ENCODE data around the gene TYMS. TPM values are rescaled to one million over a fixed set of nuclear protein-coding genes. Genes with fewer than 3 reads are reported as not detected.

Gene TYMS
- total and polyA plus RNA-seq, 10 of the 15 experiments (the other 5 are each of a cell fraction or from before 2014, with no cell fraction given) = 34.8 to 524 (median 219) TPM

DNA sequence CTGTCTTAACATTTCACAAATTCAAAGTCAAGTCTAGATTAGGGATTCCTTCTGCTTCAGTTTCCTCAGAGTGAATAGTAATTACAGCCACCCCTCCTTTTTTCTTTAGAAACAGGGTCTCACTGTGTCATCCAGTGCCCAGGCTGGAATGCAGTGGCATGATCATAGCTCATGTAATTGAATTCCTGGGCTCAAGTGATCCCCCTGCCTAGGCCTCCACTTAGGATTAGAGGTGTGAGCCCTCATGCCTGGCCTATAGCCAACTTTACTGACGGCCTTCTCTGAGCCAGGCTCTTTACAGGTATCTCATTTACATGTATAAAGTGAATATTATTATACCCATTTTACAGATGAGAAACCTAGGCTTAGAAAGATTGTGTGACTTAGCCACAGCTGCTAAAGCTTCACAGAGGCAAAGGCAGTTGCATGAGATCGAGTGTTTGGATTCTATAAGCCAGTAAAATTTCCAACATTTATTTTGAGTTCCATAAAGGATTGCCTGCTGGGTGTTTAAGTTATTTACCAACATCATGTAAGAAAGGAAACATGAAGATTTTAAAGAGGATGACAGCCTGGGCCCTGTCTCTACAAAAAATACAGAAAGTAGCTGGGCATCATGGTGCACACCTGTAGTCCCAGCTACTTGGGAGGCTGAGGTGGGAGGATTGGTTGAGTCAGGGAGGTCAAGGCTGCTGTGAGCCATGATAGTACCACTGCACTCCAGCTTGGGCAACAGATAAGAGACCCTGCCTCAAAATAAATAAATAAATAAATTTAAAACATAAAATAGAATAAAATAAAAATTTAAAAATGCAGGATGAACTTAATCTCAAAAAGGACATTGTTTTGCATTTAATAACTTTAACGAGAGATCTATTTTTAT is 53.2 kb downstream of the TYMS start:
- no peak for FAIRE-seq
- peaks cover 17% of the 10 kb centered on the region for H3K79me2 ChIP-seq (ENCODE audit: control insufficient read depth, insufficient read depth, low read length)
- TF ChIP-seq REST (IDR thresholded peaks at IDR 0.05; ENCODE audit: low read depth, low read length) (no peak), TCF3 (IDR thresholded peaks at IDR 0.05; ENCODE audit: borderline replicate concordance, insufficient read depth, low read depth, low read length) (no peak), NR2C1 (IDR thresholded peaks at IDR 0.05) (no peak), CHD4 (IDR thresholded peaks at IDR 0.05) (no peak), ZNF592 (IDR thresholded peaks at IDR 0.05) (no peak), SMAD1 (IDR thresholded peaks at IDR 0.05; ENCODE audit: low read depth, partially characterized antibody) (no peak), ETV6 (conservative IDR thresholded peaks at IDR 0.05 in 1 of 2, IDR thresholded peaks at IDR 0.05 in 1 of 2; ENCODE audit: borderline replicate concordance in 1 of 2, low read depth in 1 of 2) (no peak)
- TF ChIP-seq, protein P1, sequence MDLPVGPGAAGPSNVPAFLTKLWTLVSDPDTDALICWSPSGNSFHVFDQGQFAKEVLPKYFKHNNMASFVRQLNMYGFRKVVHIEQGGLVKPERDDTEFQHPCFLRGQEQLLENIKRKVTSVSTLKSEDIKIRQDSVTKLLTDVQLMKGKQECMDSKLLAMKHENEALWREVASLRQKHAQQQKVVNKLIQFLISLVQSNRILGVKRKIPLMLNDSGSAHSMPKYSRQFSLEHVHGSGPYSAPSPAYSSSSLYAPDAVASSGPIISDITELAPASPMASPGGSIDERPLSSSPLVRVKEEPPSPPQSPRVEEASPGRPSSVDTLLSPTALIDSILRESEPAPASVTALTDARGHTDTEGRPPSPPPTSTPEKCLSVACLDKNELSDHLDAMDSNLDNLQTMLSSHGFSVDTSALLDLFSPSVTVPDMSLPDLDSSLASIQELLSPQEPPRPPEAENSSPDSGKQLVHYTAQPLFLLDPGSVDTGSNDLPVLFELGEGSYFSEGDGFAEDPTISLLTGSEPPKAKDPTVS (IDR thresholded peaks at IDR 0.05; ENCODE audit: low read depth, low read length) = no peak

More for the DNA sequence above, 53.2 kb downstream of the TYMS start:
- POLR2A ChIA-PET = no interaction called here
- peak overlapping the region; percentile 62 for H2AFZ ChIP-seq (ENCODE audit: control insufficient read depth, low read depth, low read length)
- CTCF ChIA-PET = interaction anchor here (0.8 to 2.3 kb wide), 4 partner anchors 105 to 129 kb away, joined by 3 to 14 read pairs (median 4); no protein-coding TSS in a partner anchor
- peak overlapping the region; percentile 85; the same call in 1 of the 2 replicates for H3K9ac ChIP-seq (ENCODE audit: control insufficient read depth, insufficient read depth, low read length)
- H3K27ac ChIP-seq (ENCODE audit: control insufficient read depth, insufficient read depth) = no peak overlapping the region
- no peaks in the 10 kb centered on the region for H3K9me3 ChIP-seq (replicated peaks; ENCODE audit: control insufficient read depth, insufficient read depth, low read length)
- no peaks in the 10 kb centered on the region for H3K27me3 ChIP-seq (replicated peaks in 1 of 2; ENCODE audit: control insufficient read depth in 2 of 2, insufficient read depth in 2 of 2, low read length in 1 of 2)
- H3K36me3 ChIP-seq (ENCODE audit: control insufficient read depth in 2 of 2, insufficient read depth in 2 of 2, low read length in 1 of 2) = no peaks in the 10 kb centered on the region
- 65% methylated on average over 3 of the region's 3 CpGs for WGBS (ENCODE audit: insufficient coverage, insufficient replicate concordance, low lambda C conversion rate, missing lambda C conversion rate)
- H3K4me1 ChIP-seq (ENCODE audit: control insufficient read depth, insufficient read depth, low read length) = no peaks in the 10 kb centered on the region; the same call in 1 of the 2 replicates
- BruUV-seq (replicated peaks) = no TSS peak
- intact Hi-C loops (cut with micrococcal nuclease; ENCODE audit: unreplicated experiment) (loop anchor here (10.0 kb wide), 1 partner anchor 86 kb away; no protein-coding TSS in a partner anchor), in situ Hi-C loops (cut with MboI) (no loop called here)
- DNase-seq (ENCODE audit: low read depth, low spot score) (no peak), ATAC-seq (no peak)
- H4K20me1 ChIP-seq (ENCODE audit: control insufficient read depth, insufficient read depth) = no peaks in the 10 kb centered on the region
- no peak overlapping the region for H3K4me3 ChIP-seq
- RAD21 ChIA-PET (ENCODE audit: unreplicated experiment) = interaction anchor here (1.2 kb wide), 1 partner anchor 86 kb away, joined by 5 read pairs; no protein-coding TSS in a partner anchor
- H3K4me2 ChIP-seq (ENCODE audit: control insufficient read depth, insufficient read depth) = peak overlapping the region; percentile 87
- SMC1A ChIA-PET (ENCODE audit: uncharacterized antibody, unreplicated experiment) = interaction anchor here (0.6 to 1.0 kb wide), 3 partner anchors 13 to 120 kb away, joined by 3 read pairs; no protein-coding TSS in a partner anchor

All from GM12878 (cell line).